ENCODE results near the gene ARHGAP19.

ARHGAP19 gene

GRCh38 chr10:97292097-97292861, at the start of gene ARHGAP19:
Gene ARHGAP19 (minus strand): TSS chr10:97292637. CDS start chr10:97292627, 10 bp downstream.
- peak; percentile 95 for DNase-seq (ENCODE audit: low spot score)

GRCh38 chr10:97341416-97341815, 49.0 kb upstream of the ARHGAP19 start:
- no peak for DNase-seq (ENCODE audit: low spot score)

- DNase-seq (ENCODE audit: low spot score): no peak
These were observed 45.6 kb upstream of the ARHGAP19 start for GRCh38 chr10:97338041-97338440.

GRCh38 chr10:97336942-97337831, 44.8 kb upstream of the ARHGAP19 start:
- peak; percentile 68 for DNase-seq (ENCODE audit: low spot score)

- no peak for DNase-seq (ENCODE audit: low spot score)
These were observed 44.0 kb upstream of the ARHGAP19 start for GRCh38 chr10:97336446-97336845.

- DNase-seq (ENCODE audit: low spot score): no peak
These were observed 43.6 kb upstream of the ARHGAP19 start for GRCh38 chr10:97336006-97336405.

GRCh38 chr10:97335188-97335619, 42.8 kb upstream of the ARHGAP19 start:
- DNase-seq (ENCODE audit: low spot score): no peak

GRCh38 chr10:97334370-97335175, 42.1 kb upstream of the ARHGAP19 start, which contains the start of gene FRAT2:
Gene FRAT2 (minus strand): TSS chr10:97334729. CDS start chr10:97334572, 157 bp downstream.
- DNase-seq (ENCODE audit: low spot score): peak; percentile 96

- peak; percentile 74 for DNase-seq (ENCODE audit: low spot score)
These were observed 41.3 kb upstream of the ARHGAP19 start for GRCh38 chr10:97333601-97334369.

GRCh38 chr10:97333351-97333600, 40.8 kb upstream of the ARHGAP19 start:
- no peak for DNase-seq (ENCODE audit: low spot score)

- peak; percentile 48 for DNase-seq (ENCODE audit: low spot score)
These were observed 40.3 kb upstream of the ARHGAP19 start for GRCh38 chr10:97332591-97333350.

GRCh38 chr10:97331153-97331703, 38.8 kb upstream of the ARHGAP19 start:
- no peak for DNase-seq (ENCODE audit: low spot score)

GRCh38 chr10:97329766-97330165, 37.3 kb upstream of the ARHGAP19 start:
- DNase-seq (ENCODE audit: low spot score): no peak

GRCh38 chr10:97328646-97329453, 36.4 kb upstream of the ARHGAP19 start:
- no peak for DNase-seq (ENCODE audit: low spot score)

GRCh38 chr10:97327348-97328294, 35.2 kb upstream of the ARHGAP19 start:
- no peak for DNase-seq (ENCODE audit: low spot score)

GRCh38 chr10:97325754-97326153, 33.3 kb upstream of the ARHGAP19 start:
- DNase-seq (ENCODE audit: low spot score): no peak

GRCh38 chr10:97323501-97323900, 31.1 kb upstream of the ARHGAP19 start:
- no peak for DNase-seq (ENCODE audit: low spot score)

- no peak for DNase-seq (ENCODE audit: low spot score)
These were observed 29.4 kb upstream of the ARHGAP19 start for GRCh38 chr10:97321804-97322190.

Measured in ecto neural progenitor cell (in vitro differentiated cells).